Mesothelial cell of epicardium (in vitro differentiated cells): ENCODE measurements around the gene GINS2. TPM values are rescaled to one million over a fixed set of nuclear protein-coding genes. Genes with fewer than 3 reads are reported as not detected.
A peak's percentile ranks its signal among the peaks of the same experiment; 100 is the strongest.

Experiments
- DNase-seq, 2 experiments: peaks; one replicate each; pipeline ENCODE4 v3.0.0; 2021; ENCODE audit warnings: low spot score in 2 of 2; ENCODE audit not compliant: unreplicated experiment in 2 of 2
- H3K27ac Mint-ChIP-seq: 2 replicates; pipeline ENCODE4 v1.8.0; 2021; ENCODE audit warnings: mixed read lengths
- H3K27me3 Mint-ChIP-seq: 2 replicates; pipeline ENCODE4 v1.8.0; 2021; ENCODE audit warnings: low read depth, mixed read lengths
- H3K36me3 Mint-ChIP-seq: 2 replicates; pipeline ENCODE4 v1.8.0; 2021; ENCODE audit warnings: mixed read lengths
- H3K4me1 Mint-ChIP-seq: 2 replicates; pipeline ENCODE4 v1.8.0; 2021; ENCODE audit warnings: mixed read lengths
- H3K4me3 Mint-ChIP-seq: 2 replicates; pipeline ENCODE4 v1.8.0; 2021; ENCODE audit warnings: mild to moderate bottlenecking, moderate library complexity, mixed read lengths
- H3K9me3 Mint-ChIP-seq: 2 replicates; pipeline ENCODE4 v1.8.0; 2021; ENCODE audit warnings: mixed read lengths
- total RNA-seq: library from RNA; stranded (reverse); gene quantifications from 3 replicates; pipeline ENCODE4 v1.2.1, GENCODE V29; 2021
- TF ChIP-seq, protein P1 (sequence below): fragments of 200-600 bp; sonication (generic); IDR thresholded peaks from one replicate; pipeline ENCODE4 v1.5.0; 2021; ENCODE audit warnings: antibody characterized with exemption; ENCODE audit not compliant: unreplicated experiment

GINS2 gene
- total RNA-seq, 1 donor from 2014 or later = 14.8 TPM

DNA sequence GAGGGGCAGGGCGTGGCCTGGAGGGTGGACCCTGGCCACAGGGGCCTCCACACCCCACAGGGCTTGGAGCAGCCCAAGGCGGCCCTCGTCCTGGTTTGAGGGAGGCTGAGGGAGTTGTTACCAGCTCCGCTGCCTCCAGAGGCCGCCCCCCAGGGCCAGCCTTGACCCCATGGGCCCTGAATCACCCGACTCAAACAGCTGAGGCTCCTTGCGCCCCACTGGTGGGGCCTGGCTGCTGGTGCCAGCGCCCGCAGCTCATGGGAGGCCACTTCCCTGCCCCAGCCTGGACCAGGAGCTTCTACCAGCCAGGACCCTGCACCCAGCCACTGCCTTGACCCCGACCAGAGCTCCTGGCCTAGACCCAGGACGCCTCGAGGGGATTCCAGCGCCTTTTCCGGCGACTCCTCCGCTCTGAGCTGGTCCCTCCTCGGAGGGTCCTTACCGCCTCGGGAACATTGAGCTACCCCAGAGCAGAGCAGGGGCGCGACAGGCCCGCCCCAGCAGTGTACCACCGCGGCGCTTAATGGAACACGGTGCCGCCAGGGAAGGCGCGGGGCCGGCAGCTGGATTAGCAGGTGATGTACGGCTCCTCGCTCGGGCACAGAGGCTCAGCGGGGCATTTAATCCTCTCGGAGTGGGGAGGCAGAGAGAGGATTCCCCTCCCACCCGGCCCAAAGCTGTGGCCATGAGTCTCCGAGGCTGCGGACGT is 38.5 kb downstream of the GINS2 start:
- H3K4me1 Mint-ChIP-seq = peaks cover 23% of the 10 kb centered on the region
- TF ChIP-seq, protein P1, sequence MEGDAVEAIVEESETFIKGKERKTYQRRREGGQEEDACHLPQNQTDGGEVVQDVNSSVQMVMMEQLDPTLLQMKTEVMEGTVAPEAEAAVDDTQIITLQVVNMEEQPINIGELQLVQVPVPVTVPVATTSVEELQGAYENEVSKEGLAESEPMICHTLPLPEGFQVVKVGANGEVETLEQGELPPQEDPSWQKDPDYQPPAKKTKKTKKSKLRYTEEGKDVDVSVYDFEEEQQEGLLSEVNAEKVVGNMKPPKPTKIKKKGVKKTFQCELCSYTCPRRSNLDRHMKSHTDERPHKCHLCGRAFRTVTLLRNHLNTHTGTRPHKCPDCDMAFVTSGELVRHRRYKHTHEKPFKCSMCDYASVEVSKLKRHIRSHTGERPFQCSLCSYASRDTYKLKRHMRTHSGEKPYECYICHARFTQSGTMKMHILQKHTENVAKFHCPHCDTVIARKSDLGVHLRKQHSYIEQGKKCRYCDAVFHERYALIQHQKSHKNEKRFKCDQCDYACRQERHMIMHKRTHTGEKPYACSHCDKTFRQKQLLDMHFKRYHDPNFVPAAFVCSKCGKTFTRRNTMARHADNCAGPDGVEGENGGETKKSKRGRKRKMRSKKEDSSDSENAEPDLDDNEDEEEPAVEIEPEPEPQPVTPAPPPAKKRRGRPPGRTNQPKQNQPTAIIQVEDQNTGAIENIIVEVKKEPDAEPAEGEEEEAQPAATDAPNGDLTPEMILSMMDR = no peak
- no peak for DNase-seq
- H3K9me3 Mint-ChIP-seq = no peaks in the 10 kb centered on the region
- no peak overlapping the region for H3K27ac Mint-ChIP-seq
- no peak overlapping the region for H3K4me3 Mint-ChIP-seq
- peaks cover 5% of the 10 kb centered on the region for H3K36me3 Mint-ChIP-seq
- H3K27me3 Mint-ChIP-seq = no peaks in the 10 kb centered on the region

DNA sequence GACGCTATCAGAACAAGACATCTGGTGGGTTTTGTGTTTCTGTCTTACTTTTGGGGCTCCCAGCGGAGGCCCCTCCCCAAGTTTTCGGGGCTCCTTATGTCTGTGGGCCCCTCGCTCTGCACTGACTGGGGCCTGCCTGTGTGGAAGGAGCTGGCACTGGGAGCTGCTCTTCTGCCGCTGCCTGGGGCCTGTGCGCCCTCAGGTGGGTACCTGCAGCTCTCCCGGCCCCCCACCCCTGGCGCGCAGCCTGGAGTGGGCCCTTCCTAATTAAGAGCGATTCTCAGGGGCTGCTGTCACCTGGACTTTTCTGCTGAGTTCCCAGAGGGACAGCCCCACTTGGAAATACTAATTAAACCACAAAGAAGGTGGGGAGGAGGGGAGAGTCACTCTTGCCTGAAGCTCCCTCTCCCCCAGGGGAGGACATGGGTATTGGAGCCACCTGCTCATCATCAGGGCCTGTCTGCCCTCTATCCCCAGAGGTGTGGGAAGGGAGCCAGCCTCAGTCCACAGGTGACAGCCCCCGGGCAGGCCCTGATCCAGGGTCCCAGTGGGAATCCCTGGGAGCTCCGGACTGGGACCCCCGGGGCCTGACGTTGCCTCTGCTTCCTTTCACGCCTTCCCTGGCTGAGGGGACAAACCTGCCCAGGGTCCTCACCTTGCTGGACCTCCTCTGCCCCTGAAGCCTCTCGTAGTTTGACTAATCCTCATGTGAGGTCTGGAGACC is 39.2 kb downstream of the GINS2 start:
- no peak for DNase-seq
- TF ChIP-seq, protein P1 = no peak
- no peak overlapping the region for H3K4me3 Mint-ChIP-seq
- peaks cover 5% of the 10 kb centered on the region for H3K36me3 Mint-ChIP-seq
- H3K9me3 Mint-ChIP-seq = no peaks in the 10 kb centered on the region
- no peaks in the 10 kb centered on the region for H3K27me3 Mint-ChIP-seq
- peaks cover 29% of the 10 kb centered on the region for H3K4me1 Mint-ChIP-seq
- peak overlapping the region; percentile 76 for H3K27ac Mint-ChIP-seq

DNA sequence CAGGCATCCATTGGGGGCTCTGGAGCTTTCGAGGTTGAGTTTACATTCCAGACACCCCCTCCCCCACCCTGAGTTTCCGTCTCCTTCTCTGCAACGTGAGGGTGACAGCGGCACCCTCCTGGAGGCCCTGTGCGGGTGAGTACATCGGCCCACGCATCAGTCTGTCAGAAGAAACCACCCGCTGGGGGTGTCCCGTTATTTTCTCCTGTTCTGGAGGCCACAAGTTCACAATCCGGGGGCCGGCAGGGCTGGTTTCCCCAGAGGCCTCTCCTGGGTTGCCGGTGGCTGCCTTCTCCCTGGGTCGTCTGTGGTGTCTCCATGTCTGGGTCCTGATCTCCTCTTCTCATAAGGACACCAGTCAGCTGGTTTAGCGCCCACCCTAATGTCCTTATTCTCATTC is 39.9 kb downstream of the GINS2 start:
- Mint-ChIP-seq H3K27ac (peak overlapping the region; percentile 76), H3K27me3 (no peaks in the 10 kb centered on the region), H3K4me3 (no peak overlapping the region), H3K9me3 (no peaks in the 10 kb centered on the region), H3K4me1 (peaks cover 31% of the 10 kb centered on the region), H3K36me3 (peaks cover 5% of the 10 kb centered on the region)
- TF ChIP-seq, protein P1 = no peak
- DNase-seq = no peak

DNA sequence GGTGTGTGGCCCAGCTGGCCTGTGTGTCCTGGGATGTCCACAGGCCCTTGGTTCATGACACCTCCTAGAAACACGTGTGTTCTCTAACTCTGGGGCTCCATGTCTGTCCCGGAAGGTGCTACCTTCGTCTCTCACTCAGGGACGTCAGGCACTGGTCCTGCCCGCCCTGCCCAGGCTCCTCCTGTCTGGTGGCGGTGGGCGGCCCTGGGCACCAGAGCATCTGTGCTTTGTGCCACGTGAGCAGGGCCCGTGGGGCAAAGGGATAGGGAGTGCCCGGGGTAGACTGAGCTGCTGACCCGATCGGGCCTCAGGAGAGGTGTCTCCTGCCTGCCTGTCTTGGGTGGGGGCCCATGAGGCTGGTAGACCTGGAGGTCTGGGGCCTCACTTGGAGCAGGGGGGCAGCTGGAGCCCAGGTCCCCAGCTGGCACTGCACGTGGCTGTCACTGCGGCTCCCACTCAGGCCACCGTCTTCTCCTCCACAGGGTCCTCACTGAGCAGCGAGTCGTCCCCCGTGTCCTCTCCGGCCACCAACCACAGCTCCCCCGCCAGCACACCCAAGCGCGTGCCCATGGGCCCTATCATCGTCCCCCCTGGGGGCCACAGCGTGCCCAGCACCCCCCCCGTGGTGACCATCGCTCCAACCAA is 40.6 kb downstream of the GINS2 start:
- Mint-ChIP-seq H3K27me3 (no peaks in the 10 kb centered on the region), H3K9me3 (no peaks in the 10 kb centered on the region), H3K27ac (no peak overlapping the region), H3K36me3 (peaks cover 5% of the 10 kb centered on the region), H3K4me1 (peaks cover 31% of the 10 kb centered on the region), H3K4me3 (no peak overlapping the region)
- TF ChIP-seq, protein P1 = no peak
- no peak for DNase-seq

DNA sequence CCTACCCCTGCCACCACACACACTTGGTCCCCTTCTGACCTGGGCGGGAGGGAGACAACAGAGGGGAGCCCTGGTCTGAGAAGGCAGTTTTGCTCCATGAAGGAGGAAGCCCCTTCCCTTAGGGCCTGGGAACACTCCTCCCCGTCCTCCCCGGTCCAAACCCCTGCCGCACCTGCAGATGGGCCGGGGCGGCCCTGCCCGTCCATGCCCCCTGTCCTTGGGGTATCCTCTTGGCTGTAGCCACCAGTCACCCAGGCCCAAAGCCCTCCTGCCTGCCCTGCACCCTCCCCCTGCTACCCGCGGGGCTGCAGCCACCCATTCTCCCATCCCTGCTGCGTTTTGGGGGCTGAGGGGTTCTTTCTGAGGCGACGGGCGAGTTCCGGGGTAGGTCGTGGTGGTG is 41.8 kb downstream of the GINS2 start:
- TF ChIP-seq, protein P1 = no peak
- Mint-ChIP-seq H3K4me1 (peaks cover 22% of the 10 kb centered on the region), H3K4me3 (no peak overlapping the region), H3K27me3 (no peaks in the 10 kb centered on the region), H3K27ac (no peak overlapping the region), H3K36me3 (peaks cover 5% of the 10 kb centered on the region), H3K9me3 (no peaks in the 10 kb centered on the region)
- no peak for DNase-seq
